Dedifferentiated amniotic fluid mesenchymal stem cell (primary cell): ENCODE measurements around the gene RNF11.

Experiments
- DNase-seq: peaks from one replicate; pipeline ENCODE4 v3.0.0-alpha.2; 2016; ENCODE audit errors: extremely low spot score

The RNF11 gene

GRCh38 chr1:51295926-51296325 is 59.9 kb downstream of the RNF11 start:
- DNase-seq: no peak

GRCh38 chr1:51296383-51297357 is 60.6 kb downstream of the RNF11 start:
- peak; percentile 76 for DNase-seq

- no peak for DNase-seq
These were observed 61.6 kb downstream of the RNF11 start for GRCh38 chr1:51297401-51298321.

GRCh38 chr1:51298322-51298705 is 62.2 kb downstream of the RNF11 start:
- no peak for DNase-seq

GRCh38 chr1:51299185-51299885 is 63.3 kb downstream of the RNF11 start:
- DNase-seq: no peak

- no peak for DNase-seq
These were observed 64.1 kb downstream of the RNF11 start for GRCh38 chr1:51299981-51300670.

GRCh38 chr1:51301152-51301843 is 65.2 kb downstream of the RNF11 start:
- no peak for DNase-seq

GRCh38 chr1:51301844-51302162 is 65.7 kb downstream of the RNF11 start:
- DNase-seq: no peak

GRCh38 chr1:51302270-51302669 is 66.2 kb downstream of the RNF11 start:
- no peak for DNase-seq

- no peak for DNase-seq
These were observed 66.7 kb downstream of the RNF11 start for GRCh38 chr1:51302746-51303145.

- DNase-seq: no peak
These were observed 67.2 kb downstream of the RNF11 start for GRCh38 chr1:51303315-51303714.

GRCh38 chr1:51303751-51304251 is 67.7 kb downstream of the RNF11 start:
- no peak for DNase-seq

GRCh38 chr1:51304360-51304759 is 68.3 kb downstream of the RNF11 start:
- no peak for DNase-seq

- no peak for DNase-seq
These were observed 69.3 kb downstream of the RNF11 start for GRCh38 chr1:51305371-51305823.

- no peak for DNase-seq
These were observed 70.9 kb downstream of the RNF11 start for GRCh38 chr1:51306950-51307349.

GRCh38 chr1:51308636-51309035 is 72.6 kb downstream of the RNF11 start:
- DNase-seq: no peak

GRCh38 chr1:51309291-51309690 is 73.2 kb downstream of the RNF11 start:
- DNase-seq: no peak

- no peak for DNase-seq
These were observed 75.0 kb downstream of the RNF11 start for GRCh38 chr1:51310871-51311613.

- DNase-seq: no peak
These were observed 75.8 kb downstream of the RNF11 start for GRCh38 chr1:51311826-51312225.

GRCh38 chr1:51312718-51313117 is 76.6 kb downstream of the RNF11 start:
- DNase-seq: no peak
